Suprapubic skin (tissue), 4 donors: ENCODE measurements around the gene ATP6V0A4. TPM values are rescaled to one million over a fixed set of nuclear protein-coding genes. Genes with fewer than 3 reads are reported as not detected.
"Not testable (repeated sequence)": the region's sequence is repeated elsewhere in the genome, so short reads cannot be mapped to it uniquely, and the experiment has no call there.

Source experiments
- DNase-seq, 2 donors: peaks; one replicate each; pipeline ENCODE4 v3.0.0-alpha.2; 2019; ENCODE audit warnings: low spot score in 2 of 2
- H3K27ac ChIP-seq: fragments of 200-600 bp; sonication (generic); one replicate; pipeline ENCODE4 v1.5.1; 2019
- H3K27me3 ChIP-seq: fragments of 200-600 bp; sonication (generic); one replicate; pipeline ENCODE4 v1.5.1; 2019
- H3K36me3 ChIP-seq: fragments of 200-600 bp; sonication (generic); one replicate; pipeline ENCODE4 v1.5.1; 2019
- H3K4me1 ChIP-seq: fragments of 200-600 bp; sonication (generic); one replicate; pipeline ENCODE4 v1.5.1; 2019
- H3K4me3 ChIP-seq: fragments of 200-600 bp; sonication (generic); one replicate; pipeline ENCODE4 v1.5.1; 2019; ENCODE audit warnings: mild to moderate bottlenecking
- H3K9me3 ChIP-seq: fragments of 200-600 bp; sonication (generic); one replicate; pipeline ENCODE4 v1.5.1; 2019
- CTCF ChIP-seq, 2 donors: fragments of 200-600 bp in 1 of 2; fragments of 450-650 bp in 1 of 2; sonication (generic) in 1 of 2; IDR thresholded peaks; one replicate each; pipeline ENCODE4 v1.5.1; 2016 to 2019; ENCODE audit warnings: antibody characterized with exemption in 2 of 2, mild to moderate bottlenecking in 1 of 2, moderate library complexity in 1 of 2
- EP300 ChIP-seq: sonication (generic); formaldehyde crosslinking; IDR thresholded peaks from one replicate; pipeline ENCODE4 v1.6.1; 2017; ENCODE audit warnings: antibody characterized with exemption
- POLR2A ChIP-seq, 2 donors: fragments of 450-650 bp; IDR thresholded peaks; one replicate each; pipeline ENCODE4 v1.6.1; 2017; ENCODE audit warnings: antibody characterized with exemption in 2 of 2, mild to moderate bottlenecking in 2 of 2, moderate library complexity in 2 of 2
- POLR2AphosphoS5 ChIP-seq, 3 donors: sonication (generic); formaldehyde crosslinking; IDR thresholded peaks; one replicate each; pipeline ENCODE4 v1.6.1; 2017; ENCODE audit warnings: antibody characterized with exemption in 3 of 3
- WGBS: methylation state at CpG from one replicate; pipeline ENCODE4 v1.1.5; 2018; 5-methylcytosine and 5-hydroxymethylcytosine counted together
- total RNA-seq, 4 donors: library from RNA; depleted of rRNA; stranded (reverse); fragments of >200 nt; gene quantifications; one replicate each; pipeline ENCODE4 v1.1.0, GENCODE V29; 2016

The ATP6V0A4 gene
- total RNA-seq, 4 donors from 2014 or later = 16.6 to 37.2 (median 28.4) TPM

DNA sequence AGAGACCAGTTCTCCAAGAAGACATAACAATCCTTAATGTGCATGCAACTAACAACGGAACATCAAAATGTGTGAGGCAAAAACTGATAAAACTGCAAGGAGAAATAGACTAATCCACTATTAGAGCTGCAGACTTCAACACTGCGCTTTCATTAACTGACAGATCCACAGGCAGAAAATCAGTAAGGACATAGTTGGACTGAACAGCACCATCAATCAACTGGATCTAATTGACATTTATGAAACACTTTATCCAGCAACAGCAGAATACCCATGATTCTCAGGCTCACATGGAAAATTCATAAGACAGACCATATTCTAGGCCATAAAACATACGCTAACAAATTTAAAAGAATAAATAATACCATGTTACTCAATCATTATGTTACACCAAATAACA lies 21.6 kb upstream of the ATP6V0A4 start:
- DNase-seq = no peak
- Histone ChIP-seq H3K9me3 (no peaks in the 10 kb centered on the region), H3K4me3 (no peak overlapping the region), H3K27me3 (no peaks in the 10 kb centered on the region), H3K36me3 (no peaks in the 10 kb centered on the region), H3K4me1 (no peaks in the 10 kb centered on the region), H3K27ac (no peak overlapping the region)
- TF ChIP-seq POLR2AphosphoS5 (IDR thresholded peaks at IDR 0.05) (no peak), POLR2A (IDR thresholded peaks at IDR 0.05) (no peak), CTCF (IDR thresholded peaks at IDR 0.05) (no peak), EP300 (no peak)
- 95% methylated on average over 3 of the region's 3 CpGs for WGBS

- Histone ChIP-seq H3K9me3 (no peaks in the 10 kb centered on the region), H3K4me3 (no peak overlapping the region), H3K27me3 (no peaks in the 10 kb centered on the region), H3K4me1 (no peaks in the 10 kb centered on the region), H3K36me3 (no peaks in the 10 kb centered on the region), H3K27ac (no peak overlapping the region)
- no peak for TF ChIP-seq EP300
- no peak for TF ChIP-seq CTCF (IDR thresholded peaks at IDR 0.05)
- TF ChIP-seq POLR2AphosphoS5 (IDR thresholded peaks at IDR 0.05) = no peak
- TF ChIP-seq POLR2A (IDR thresholded peaks at IDR 0.05) = no peak
- 77% methylated on average over 1 of the region's 1 CpG for WGBS
- DNase-seq = no peak
Measured at GRCh38 chr7:138816650-138817049, 18.7 kb upstream of the ATP6V0A4 start.

GRCh38 chr7:138814816-138815332 lies 16.9 kb upstream of the ATP6V0A4 start:
- H3K4me1 ChIP-seq = no peaks in the 10 kb centered on the region

DNA sequence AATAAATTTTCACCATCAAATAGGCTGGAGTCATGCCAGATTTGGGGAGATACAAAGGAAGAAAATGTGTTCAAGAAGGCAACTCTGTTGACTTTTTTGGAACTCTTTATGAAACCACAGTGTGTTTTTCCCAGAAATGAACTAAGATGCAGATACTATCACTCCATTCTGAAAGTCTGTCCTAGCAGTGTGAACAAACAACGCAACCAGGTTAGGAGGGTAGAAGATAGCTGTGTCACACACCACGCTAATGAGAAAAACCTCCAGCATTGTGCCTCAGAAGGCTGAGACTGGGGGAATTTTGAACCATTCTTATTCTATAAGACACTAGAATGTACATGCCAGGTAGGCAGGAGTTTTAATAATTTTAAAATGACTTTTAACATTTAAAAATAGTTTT lies 15.9 kb upstream of the ATP6V0A4 start:
- H3K4me1 ChIP-seq = no peaks in the 10 kb centered on the region
- TF ChIP-seq POLR2AphosphoS5 (IDR thresholded peaks at IDR 0.05) (no peak), CTCF (IDR thresholded peaks at IDR 0.05) (no peak)
- no peaks in the 10 kb centered on the region for H3K27me3 ChIP-seq
- H3K36me3 ChIP-seq = no peaks in the 10 kb centered on the region
- H3K27ac ChIP-seq = no peak overlapping the region
- no peak for DNase-seq
- no peaks in the 10 kb centered on the region for H3K9me3 ChIP-seq
- no peak overlapping the region for H3K4me3 ChIP-seq
- WGBS = 79% methylated on average over 2 of the region's 2 CpGs

More at GRCh38 chr7:138814816-138815332, 16.9 kb upstream of the ATP6V0A4 start:
- no peak overlapping the region for H3K27ac ChIP-seq
- no peak for DNase-seq
- TF ChIP-seq CTCF (IDR thresholded peaks at IDR 0.05) (no peak), POLR2A (IDR thresholded peaks at IDR 0.05) (no peak), POLR2AphosphoS5 (IDR thresholded peaks at IDR 0.05) (no peak), EP300 (no peak)
- H3K36me3 ChIP-seq = no peaks in the 10 kb centered on the region
- H3K4me3 ChIP-seq = no peak overlapping the region
- 87% methylated on average over 1 of the region's 1 CpG for WGBS
- no peaks in the 10 kb centered on the region for H3K27me3 ChIP-seq
- H3K9me3 ChIP-seq = no peaks in the 10 kb centered on the region

GRCh38 chr7:138811327-138811726 lies 13.3 kb upstream of the ATP6V0A4 start:
- not testable (repeated sequence) for H3K27ac ChIP-seq, H3K27me3 ChIP-seq, H3K4me3 ChIP-seq, DNase-seq, H3K9me3 ChIP-seq, H3K36me3 ChIP-seq, H3K4me1 ChIP-seq
- WGBS = 87% methylated on average over 2 of the region's 2 CpGs

DNA sequence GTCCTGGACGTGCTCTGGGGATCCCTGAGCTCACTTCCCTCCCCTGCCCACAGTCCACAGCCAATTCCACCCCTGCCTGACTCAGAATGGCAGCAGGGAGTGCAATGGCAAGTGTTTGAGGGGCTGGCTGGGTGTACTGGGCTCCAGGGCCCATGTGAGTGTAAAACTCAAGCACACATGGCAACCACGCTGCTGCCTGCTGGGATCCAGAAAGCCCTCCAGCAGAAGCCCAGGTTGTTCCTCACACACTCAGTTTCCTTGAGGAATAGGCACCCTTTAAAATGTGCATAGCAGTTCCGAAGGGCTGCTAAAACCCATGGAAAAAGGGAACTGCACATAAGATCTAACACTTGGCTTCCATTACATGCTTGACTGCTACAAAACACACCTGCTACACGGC lies 11.3 kb upstream of the ATP6V0A4 start:
- no peaks in the 10 kb centered on the region for H3K36me3 ChIP-seq
- no peak for DNase-seq
- no peaks in the 10 kb centered on the region for H3K4me1 ChIP-seq

More for the DNA sequence above, 11.3 kb upstream of the ATP6V0A4 start:
- WGBS = 72% methylated on average over 4 of the region's 4 CpGs
- no peak for TF ChIP-seq EP300
- TF ChIP-seq POLR2AphosphoS5 (IDR thresholded peaks at IDR 0.05) = no peak
- no peak for TF ChIP-seq POLR2A (IDR thresholded peaks at IDR 0.05)
- TF ChIP-seq CTCF (IDR thresholded peaks at IDR 0.05) = no peak
- H3K27me3 ChIP-seq = no peaks in the 10 kb centered on the region
- no peaks in the 10 kb centered on the region for H3K9me3 ChIP-seq
- no peak overlapping the region for H3K27ac ChIP-seq
- no peak overlapping the region for H3K4me3 ChIP-seq
